HG02885 (cell line): Measurements from ENCODE around the gene SLC38A10.
A peak's percentile ranks its signal among the peaks of the same experiment; 100 is the strongest.

Experiments used
- ATAC-seq: cut with Tn5 transposase; IDR thresholded peaks from one replicate; pipeline ENCODE4 v1.9.1; 2021; ENCODE audit warnings: mild to moderate bottlenecking; ENCODE audit not compliant: unreplicated experiment, poor library complexity

Gene SLC38A10

DNA sequence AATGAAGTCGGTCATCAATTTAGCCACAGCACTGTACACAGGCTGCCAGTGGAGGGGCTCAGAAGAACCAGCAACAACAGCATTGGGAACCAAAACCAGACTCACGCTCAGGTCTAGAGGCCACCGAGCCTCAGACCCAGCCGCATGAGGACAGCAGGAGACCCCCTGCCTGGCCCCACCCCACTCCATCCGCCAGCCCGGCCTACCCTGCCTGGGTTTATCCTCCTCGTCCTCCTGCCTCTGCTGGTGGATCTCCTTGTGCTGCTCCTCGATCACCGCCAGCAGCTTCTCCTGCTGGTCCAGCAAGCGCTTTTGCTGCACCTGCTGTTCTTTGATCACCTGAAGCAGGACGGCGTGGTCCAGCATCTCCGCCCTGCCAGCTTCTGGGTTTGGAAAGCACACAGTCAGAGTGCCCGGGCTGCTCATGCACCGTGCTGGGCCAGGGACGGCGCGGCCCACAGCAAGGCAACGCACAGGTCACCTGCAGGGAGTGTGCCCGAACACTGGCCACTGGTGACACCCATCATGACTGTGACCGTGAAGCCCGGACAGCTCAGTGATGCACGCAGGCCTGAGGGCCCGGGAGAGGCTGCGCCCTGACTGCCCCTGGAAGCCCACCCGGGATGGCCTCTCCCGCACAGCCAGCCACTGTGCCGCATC is 48.3 kb downstream of the SLC38A10 start:
- ATAC-seq, result no peak

DNA sequence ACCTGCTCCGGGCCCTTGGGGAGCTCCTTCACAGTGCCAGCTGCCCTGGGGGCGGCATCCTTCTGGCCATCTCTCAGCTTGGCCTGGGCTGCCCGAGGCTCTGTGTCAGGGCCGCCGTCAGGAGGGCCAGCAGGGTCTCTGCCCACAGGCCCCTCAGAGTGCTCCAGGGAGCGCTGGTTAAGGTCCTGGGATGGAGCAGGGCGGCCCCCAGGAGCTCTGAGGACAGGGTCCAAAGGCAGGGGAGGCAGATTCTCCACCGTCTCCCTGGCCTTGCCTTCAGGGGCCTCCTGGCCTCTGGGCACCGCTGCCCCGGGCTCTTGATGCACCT is 48.8 kb downstream of the SLC38A10 start:
- ATAC-seq, result no peak

DNA sequence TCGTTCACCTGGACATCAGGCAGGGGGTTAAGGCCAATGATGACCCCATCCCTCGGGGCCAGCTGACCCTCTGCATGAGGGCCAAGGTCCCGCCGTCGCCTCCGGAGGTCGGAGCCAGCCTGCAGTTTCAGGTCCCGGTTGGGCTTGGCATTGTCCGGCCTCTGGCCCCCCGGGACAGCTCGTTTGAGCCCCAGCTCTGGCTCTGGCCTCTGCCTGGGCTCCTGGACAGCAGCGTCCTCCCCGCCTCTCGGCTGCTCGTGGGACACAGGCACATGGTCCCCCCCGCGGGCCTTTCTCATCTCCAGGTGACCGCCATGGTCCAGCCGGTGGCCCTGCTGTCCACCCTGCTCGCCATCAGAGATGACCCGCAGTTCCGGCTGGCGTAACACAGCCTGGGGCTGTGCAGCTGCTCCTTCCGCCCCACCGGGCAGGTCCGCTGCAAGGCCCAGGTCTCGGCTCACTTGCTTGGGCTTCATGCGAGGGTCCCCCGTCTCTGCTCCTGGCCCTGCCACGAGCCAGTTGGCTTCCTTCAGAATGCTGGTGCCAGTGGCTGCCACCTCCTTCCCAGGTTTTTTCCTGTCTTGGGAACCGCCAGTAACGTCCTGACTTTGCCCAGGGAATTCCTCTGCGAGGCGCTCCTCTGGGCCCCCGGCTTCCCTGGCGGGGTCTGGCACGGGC is 49.3 kb downstream of the SLC38A10 start:
- ATAC-seq, result no peak

DNA sequence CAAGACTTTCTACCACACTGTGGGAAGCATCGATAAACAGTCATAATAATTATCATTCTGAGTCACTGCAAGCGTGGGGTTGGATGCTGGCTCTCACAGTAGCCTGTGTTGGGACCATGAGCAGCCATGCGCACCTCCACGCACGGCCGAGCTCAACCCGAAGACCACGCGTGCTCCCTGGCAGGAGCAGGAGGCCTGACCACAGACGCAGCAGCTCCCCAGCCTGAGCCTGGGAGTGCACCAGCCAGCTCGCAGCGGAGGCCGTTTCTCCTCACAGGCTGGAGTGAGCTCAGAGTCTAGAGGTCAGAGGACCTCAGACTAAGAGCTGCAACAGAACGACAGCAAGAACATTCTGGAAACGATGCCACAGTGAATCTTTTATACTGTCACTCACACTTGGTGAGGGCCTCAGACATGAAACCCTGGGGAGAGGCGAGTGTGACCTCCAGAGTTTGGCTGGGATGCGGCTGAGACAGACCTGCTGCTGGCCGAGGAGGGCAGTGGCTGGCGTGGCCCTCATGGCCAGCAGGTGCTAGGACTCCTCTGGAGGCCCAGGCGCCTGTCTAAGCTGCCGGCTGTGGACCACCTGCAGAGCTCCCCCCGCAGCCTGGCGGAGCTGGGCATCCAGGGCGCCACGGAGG is 50.0 kb downstream of the SLC38A10 start:
- ATAC-seq, result peak; percentile 50

DNA sequence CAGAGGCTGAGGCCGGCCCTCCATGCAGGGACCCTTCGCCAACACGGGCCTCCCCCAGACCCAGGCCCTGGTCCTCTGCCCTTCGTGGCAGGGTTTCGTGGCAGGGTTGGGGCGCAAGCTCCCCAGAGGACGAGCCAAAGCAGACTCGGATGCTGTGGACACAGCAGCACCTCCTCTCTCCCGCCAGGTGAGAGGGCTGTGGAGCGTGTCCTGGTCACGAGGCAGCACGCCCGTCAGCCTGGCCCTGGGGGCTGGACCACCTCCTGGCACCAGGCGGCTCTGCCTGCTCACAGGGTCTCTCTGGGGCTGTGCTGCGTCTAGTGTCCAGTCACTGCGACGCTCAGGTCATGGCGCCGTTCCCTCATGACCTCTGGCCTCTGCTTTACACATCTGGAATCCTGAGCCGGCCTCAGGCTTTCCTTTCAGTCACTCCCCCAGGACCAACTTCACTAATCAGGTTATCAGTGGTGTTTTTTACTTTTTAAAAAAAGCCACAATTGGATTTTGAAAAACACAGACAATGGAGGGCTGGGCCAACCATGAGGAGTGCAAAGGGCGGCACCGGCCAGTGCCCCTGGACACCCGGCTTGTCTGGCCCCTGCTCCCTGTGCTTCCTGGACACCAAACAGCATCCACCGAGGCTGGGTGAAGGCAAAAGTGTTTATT is 50.6 kb downstream of the SLC38A10 start:
- ATAC-seq, result no peak

DNA sequence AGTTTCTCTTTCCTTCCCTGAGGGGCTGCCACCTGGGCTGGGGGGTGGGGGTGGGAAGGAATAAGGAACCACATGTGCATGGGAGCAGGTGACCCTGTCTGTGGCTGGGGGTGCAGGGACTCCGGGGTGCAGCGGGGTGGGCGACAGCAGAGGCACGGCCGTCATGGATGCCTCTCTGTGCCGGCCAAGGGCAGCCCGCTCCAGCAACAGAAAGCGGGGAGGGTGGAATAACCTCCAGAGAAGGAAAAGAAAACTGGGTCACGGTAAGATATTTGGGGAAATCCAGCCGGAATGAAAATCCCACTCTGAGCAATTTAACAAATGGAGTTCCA is 51.8 kb downstream of the SLC38A10 start:
- ATAC-seq, result no peak

DNA sequence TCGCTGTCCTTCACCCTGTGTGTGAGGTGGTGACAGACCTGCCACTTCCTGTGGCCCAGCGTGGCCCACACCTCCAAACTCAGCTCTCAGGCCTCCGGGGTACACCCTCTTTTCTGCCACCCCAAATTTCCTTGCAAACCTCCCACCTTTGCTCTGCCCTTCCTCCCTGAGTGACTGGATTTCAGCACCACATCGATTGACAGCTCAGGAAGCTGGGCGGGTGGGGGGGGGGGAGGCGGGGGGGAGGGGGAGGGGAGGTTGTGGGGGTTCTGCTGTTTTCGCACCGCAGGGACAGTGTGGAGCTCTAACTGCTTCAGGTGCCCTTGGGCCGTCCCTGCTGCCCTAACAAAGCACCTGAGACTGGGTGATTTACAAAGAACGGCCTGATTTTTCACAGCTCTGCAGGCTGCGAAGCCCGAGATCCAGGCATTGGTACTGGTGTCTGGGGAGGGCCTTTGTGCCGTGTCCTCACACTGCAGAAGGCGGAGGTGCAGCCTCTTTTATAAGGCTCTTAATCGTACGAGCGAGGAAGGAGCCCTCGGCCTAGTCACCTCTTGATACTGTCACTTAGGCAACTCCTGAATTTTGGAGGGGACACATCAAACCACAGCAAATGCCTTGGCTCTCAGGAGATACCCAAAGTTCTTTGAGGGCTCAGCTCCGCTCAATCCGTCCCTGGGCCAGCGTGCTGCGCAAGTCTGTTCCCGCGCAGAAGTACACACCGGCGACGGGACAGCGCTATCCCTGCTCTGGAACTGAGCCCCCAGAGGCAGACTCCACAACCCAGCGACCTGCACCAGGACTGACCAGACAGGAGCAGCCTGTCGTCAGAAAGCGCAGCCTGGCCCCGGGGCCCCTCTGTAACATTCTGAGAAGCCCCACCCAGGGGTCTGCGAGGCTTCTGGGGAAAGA is 52.4 kb downstream of the SLC38A10 start:
- ATAC-seq, result no peak

DNA sequence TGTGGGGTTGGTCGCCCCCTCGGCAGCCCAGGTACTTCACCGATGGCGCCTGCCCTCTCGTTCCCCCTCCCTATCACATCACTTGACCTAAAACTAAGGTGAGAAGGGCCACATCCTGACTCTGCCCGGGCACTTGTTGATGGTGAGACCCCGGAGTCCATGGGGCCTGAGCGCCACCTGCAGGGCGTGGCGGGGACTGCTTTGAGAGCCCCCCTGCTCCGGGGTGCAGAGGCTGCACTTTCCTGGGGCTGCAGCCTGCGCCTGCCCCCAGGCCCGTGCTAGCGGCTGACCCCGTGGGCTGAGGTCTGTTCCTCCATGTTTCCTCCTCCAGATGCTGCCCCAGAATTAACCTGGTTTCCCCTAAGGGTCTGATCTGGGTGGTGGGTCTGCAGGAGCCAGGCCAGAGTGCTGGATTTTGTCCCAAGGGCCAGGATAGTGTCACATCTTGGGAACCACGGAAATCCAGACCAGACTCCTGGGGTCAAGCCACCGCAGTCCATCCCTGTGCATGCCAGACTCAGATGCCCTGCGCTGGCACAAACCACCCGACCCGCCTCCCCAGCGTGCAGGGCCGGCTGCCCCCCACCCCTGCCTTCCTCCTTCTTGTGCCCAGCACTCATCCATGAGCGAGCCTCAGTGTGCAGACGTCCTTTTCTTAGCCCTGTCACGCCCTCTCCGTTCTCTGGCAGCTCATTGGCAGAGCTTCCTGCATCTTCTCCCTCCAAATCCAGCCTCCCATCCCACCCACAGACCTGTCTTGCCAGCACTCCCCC is 53.3 kb downstream of the SLC38A10 start:
- no peak for ATAC-seq

DNA sequence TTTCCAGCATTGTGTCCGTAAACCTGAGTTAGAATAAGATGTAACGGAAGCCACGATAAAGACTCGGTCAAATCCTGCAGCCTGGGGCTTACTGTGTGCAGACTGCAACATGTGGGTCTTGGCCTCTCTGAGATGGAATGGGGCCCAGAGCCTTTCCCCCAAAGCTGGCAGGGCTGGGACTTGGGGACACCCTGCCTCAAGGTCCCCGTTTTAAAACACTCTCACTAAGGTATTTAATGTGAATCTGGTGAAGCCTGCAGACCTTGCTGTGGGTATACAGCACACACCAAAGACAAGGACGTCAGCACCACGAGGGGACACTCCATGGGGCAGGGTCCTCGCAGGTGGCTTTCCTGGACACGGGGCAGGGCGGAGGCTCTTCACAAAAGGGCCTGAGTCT is 53.9 kb downstream of the SLC38A10 start:
- no peak for ATAC-seq

DNA sequence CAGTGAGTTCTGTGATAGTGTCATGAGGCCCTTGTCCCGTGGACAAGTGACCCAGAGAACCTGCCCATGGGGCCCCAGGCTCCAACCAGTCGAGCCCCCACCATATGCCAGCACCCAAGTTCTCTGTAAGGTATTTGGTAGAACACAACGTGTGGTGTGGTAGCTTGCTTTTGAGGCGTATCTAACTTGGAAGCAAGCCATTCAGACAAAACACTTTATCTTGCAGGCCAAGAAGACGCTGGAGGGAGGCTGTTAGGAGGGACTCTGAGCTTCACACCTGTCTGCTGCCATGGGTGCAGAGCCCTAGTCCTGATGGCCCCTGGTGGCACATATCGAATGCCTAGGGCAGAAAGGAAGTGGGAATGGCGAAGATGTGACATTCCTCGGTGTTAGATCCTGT is 54.3 kb downstream of the SLC38A10 start:
- ATAC-seq, result no peak

DNA sequence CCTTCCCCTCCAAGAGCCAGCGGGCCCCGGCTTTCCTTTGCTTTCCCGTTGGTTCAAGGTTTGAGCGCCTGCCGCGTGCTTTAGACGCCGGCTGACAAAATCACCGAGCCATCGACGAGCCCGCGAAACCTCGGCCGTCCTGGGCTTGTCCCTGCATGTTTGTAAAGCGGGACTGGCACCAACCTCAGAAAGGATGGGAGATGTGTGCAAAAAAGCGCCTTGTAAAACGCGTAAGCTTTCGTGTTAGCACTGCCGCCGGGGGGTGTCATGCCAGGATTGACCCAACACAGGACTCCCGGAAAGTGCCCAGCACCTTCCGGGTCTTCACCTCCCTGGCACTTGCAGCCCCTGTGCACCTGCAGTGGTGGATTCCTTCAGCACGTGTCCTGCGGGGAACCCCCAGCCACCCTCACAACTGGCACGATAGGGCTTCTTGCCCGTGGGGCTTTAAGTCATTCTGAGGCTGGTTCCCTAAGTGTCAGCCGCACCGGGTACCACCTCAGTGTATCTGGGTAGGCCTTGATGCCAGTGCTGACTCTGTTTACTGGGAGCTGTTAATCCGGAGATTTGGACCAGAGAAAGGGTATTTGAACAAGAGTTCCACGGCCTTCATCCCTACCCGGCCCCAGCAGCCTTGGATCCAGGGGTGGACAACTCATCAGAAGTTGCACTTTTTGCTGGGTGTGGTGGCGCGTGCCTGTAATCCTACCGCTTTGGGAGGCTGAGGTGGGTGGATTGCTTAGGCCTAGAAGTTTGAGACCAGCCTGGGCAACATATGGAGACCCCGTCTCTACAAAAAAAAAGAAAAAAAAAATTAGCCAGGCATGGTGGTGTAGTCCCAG is 55.2 kb downstream of the SLC38A10 start:
- ATAC-seq, result no peak

DNA sequence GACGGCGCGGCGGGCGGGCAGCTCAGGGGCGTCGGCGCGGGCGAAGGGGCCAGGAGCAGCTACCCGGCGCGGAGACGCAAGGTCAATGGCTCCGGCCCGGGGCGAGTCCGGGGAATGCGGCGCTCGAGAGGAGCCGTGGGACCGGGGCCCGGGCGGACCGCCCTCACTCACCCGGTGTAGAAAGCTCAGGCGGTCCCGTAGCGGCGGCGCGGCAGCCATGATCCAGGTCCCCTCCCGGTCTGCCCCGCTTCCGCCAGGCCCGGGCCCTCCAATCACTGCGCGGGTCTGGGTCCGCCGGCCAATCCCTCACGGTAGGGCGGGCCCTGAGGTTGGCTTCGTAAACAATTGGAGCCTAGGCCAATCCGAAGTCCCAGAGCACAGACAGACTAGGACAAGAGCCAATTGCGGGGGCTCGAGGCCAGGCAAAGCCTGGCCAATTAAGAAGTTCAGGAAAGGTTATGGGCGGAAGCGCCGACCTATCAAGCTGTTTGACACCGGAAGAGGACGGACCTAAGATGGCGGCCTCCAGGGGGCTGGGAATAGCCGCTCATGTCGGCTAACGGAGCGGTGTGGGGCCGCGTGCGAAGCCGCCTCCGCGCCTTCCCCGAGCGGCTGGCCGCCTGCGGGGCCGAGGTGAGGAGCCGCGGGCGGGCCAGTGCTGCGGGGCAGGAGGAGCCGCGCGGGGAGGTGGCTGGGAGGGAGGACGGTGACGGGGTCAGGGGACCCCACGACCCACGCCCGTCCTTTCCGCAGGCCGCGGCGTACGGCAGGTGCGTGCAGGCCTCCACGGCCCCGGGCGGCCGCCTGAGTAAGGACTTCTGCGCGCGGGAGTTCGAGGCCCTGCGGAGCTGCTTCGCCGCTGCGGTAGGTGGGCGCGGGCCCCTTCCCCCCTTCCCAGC is 56.0 kb downstream of the SLC38A10 start, which contains the start of the genes NDUFAF8 and TEPSIN:
Gene NDUFAF8 (plus strand): TSS at position 504 of the 899 bp plus-strand sequence. CDS start 46 bp downstream, at position 550.
Gene TEPSIN (minus strand): TSS at position 241 of the 899 bp plus-strand sequence. CDS start 22 bp downstream, at position 219.
- peak; percentile 90 for ATAC-seq

DNA sequence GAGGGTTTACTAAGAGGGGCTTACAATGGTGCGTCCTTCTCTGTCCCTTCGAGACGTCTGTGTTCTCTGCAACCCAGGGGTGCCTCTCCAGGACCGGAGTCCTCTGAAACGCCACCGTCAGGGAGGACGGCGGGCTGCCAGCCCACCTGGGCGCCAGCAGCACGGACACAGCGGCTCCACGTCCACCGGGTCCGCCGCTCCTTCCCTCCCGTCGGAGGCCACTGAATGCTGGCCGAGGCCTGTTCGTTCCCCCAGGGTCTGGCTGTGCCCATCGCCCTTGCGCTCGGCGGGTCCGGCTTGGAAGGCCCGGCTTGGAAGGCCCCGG is 56.7 kb downstream of the SLC38A10 start:
- peak; percentile 1 for ATAC-seq

DNA sequence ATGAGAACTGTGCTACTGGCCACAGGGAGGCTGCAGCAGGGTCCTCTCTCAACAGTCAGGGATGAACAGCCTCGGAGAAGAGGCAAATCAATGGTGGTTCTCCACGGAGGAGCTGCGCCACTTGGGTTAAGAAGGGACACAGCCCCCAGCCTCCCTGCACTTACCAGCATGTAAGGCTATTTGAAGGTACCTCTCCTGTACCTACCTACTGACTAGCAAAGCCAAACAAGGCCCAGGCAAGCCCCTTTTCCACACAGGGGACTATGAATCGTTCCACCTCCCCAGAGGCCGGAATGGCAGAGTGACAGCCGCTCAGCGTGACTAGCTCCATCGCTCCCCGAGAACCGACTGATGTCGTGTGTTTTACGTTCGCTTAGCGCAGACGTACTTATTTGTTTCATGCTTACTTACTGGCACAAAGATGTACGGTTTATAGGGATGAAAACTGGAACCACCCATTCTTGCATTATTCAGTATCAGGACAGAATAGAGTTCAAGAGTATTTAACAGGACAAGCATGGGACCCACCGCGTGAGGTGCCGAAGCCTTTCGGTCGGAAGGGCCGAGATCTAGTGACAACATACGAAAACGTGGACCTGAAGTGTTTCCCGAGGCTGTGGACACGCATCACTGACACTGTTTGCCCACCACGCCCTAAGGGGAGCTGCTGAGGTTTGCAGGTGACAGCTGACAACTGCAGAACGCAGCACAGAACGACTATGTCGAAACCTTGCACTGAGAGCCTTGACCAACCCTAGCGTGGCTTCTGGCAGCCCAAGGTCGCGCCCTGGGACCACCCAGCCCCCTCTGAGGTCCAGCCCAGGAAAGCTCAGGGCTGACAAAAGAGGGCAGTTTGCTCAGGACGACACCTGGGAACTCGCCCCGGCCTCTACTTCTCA is 57.3 kb downstream of the SLC38A10 start:
- no peak for ATAC-seq

DNA sequence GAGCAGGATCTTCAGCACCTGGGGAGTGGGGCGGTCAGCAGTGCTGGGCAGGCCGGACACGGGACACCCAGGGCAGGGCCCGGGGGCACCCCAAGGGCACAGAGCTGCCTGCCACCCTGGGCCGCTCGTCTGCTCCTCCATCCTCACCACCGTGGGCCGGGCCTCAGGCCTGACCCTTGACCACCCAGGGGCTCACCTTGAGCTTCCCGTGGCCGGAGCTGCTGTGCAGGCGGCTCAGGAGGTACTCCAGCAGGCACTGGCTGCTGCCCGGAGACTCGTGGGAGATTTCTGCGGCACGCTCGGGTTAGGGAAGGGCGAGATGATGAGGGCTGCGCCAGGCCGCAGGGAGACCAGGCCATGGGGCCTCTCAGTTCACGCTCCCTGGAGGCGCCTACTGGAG is 58.3 kb downstream of the SLC38A10 start:
- no peak for ATAC-seq

DNA sequence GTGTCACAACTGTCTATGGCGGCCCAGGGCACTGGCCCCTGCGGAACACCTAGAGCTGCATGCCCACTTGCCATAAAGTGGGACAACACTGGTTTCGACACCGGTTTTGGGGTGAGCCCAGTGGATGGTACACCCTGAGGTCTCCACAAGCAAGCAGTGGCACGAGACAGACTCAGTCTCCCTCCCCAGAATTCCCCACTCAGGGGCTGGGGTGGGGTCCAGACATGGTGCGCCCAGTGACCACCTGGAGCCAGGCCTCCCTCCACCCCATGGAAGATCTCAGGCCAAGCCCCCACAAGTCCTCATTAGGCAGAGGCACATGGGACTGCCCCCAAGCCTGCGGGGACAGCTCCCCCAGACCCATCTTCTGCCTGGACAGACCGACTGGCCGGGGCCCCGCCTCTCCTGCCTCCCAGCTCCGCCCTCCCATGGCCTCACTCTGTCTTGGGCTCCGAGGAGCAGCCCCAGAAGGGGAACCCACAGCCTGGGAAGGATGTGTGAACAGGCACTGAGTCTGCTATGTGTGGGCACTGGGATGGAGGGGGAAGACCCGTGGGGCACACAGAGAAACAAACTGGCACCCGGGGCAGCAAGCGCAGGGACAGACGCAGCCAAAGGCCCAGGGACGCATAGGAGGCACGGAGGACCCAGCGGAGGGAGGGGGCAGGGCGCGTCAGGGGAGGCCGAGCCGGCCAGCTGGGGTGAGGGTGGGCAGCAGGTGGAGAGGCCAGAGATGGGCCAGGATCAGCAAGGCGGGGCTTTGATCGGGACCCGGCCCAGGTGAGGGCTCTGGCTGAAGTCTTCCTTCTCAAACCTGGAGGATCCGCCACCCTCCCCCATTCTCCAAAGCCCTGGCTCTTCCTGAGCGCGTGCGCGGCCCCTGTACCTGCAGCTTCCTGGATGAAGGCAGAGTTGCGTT is 59.0 kb downstream of the SLC38A10 start:
- no peak for ATAC-seq
